ENCODE results near the gene CDKAL1. TPM values are rescaled to one million over a fixed set of nuclear protein-coding genes. Genes with fewer than 3 reads are reported as not detected.

CDKAL1 gene
- total and polyA plus RNA-seq, 2 donors (not counting 3 experiments of a cell fraction or from before 2014, with no cell fraction given) = 6.1 to 20.5 TPM

DNA sequence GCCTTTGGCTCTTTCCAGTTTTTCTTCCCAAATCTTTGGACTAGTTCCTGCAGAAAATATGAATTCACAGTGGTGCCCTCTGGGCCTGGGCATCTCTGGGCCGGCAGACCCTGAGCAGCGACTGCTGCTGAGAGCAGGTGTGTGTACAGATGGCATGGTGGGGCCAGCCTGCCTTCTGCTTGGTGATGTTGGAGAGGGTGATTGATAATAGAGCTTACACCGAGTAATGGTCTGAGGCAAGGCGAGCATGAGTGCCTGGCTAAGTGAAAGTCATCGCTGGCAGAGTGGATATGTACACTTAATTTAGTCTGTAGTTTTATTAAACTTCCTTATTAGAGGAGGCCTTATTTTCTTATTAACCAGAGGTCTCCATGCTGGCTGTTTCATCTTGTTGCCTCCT lies 156.9 kb downstream of the CDKAL1 start:
- Histone ChIP-seq H3K4me1 (ENCODE audit: control insufficient read depth, extremely low read depth, insufficient read depth, low read length) (no peaks in the 10 kb centered on the region), H3K4me3 (replicated peaks in 1 of 3; ENCODE audit: insufficient read depth in 1 of 3, low read depth in 1 of 3, low read length in 3 of 3) (no peak overlapping the region), H3K9me3 (replicated peaks; ENCODE audit: control insufficient read depth, insufficient read depth, low read length) (no peaks in the 10 kb centered on the region), H3K27ac (ENCODE audit: insufficient read depth, low read depth, low read length) (no peak overlapping the region), H3K36me3 (ENCODE audit: control insufficient read depth in 2 of 2, extremely low read depth in 1 of 2, insufficient read depth in 2 of 2, low read length in 2 of 2) (no peaks in the 10 kb centered on the region), H3K9me1 (replicated peaks; ENCODE audit: control insufficient read depth, extremely low read depth, insufficient read depth, low read length) (no peaks in the 10 kb centered on the region), H3K4me2 (ENCODE audit: insufficient read depth, low read length) (no peak overlapping the region), H4K20me1 (replicated peaks; ENCODE audit: control insufficient read depth, extremely low read depth, insufficient read depth, low read length) (no peaks in the 10 kb centered on the region), H3K27me3 (ENCODE audit: control insufficient read depth in 2 of 2, insufficient read depth in 2 of 2, low read length in 2 of 2) (no peaks in the 10 kb centered on the region), H2AFZ (ENCODE audit: low read depth, low read length) (no peak overlapping the region), H3K79me2 (ENCODE audit: control insufficient read depth, insufficient read depth, low read length) (peaks cover 8% of the 10 kb centered on the region), H3K9ac (replicated peaks; ENCODE audit: extremely low read depth, insufficient read depth, low read length) (no peak overlapping the region)
- TF ChIP-seq MYC (IDR thresholded peaks at IDR 0.05; ENCODE audit: low read depth, low read length) (no peak), EZH2 (IDR thresholded peaks at IDR 0.05; ENCODE audit: borderline replicate concordance, low read depth, low read length, severe bottlenecking) (no peak), FOS (IDR thresholded peaks at IDR 0.05; ENCODE audit: borderline replicate concordance, insufficient read depth, low read length) (no peak), POLR2A (IDR thresholded peaks at IDR 0.05; ENCODE audit: low read depth, low read length) (no peak), GATA2 (IDR thresholded peaks at IDR 0.05; ENCODE audit: insufficient read depth, insufficient read length, low read depth, low read length) (no peak), JUN (IDR thresholded peaks at IDR 0.05; ENCODE audit: borderline replicate concordance, insufficient read depth, insufficient read length, low read depth) (no peak), POLR2AphosphoS5 (IDR thresholded peaks at IDR 0.05; ENCODE audit: insufficient read depth, low read depth, low read length) (no peak)
- TF ChIP-seq, protein P1, sequence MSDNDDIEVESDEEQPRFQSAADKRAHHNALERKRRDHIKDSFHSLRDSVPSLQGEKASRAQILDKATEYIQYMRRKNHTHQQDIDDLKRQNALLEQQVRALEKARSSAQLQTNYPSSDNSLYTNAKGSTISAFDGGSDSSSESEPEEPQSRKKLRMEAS (IDR thresholded peaks at IDR 0.05; ENCODE audit: insufficient read depth, insufficient read length) = no peak
- TF ChIP-seq, protein P2, sequence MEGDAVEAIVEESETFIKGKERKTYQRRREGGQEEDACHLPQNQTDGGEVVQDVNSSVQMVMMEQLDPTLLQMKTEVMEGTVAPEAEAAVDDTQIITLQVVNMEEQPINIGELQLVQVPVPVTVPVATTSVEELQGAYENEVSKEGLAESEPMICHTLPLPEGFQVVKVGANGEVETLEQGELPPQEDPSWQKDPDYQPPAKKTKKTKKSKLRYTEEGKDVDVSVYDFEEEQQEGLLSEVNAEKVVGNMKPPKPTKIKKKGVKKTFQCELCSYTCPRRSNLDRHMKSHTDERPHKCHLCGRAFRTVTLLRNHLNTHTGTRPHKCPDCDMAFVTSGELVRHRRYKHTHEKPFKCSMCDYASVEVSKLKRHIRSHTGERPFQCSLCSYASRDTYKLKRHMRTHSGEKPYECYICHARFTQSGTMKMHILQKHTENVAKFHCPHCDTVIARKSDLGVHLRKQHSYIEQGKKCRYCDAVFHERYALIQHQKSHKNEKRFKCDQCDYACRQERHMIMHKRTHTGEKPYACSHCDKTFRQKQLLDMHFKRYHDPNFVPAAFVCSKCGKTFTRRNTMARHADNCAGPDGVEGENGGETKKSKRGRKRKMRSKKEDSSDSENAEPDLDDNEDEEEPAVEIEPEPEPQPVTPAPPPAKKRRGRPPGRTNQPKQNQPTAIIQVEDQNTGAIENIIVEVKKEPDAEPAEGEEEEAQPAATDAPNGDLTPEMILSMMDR (IDR thresholded peaks at IDR 0.05; ENCODE audit: extremely low read depth in 1 of 2, insufficient read depth in 1 of 2, low read depth in 1 of 2, low read length in 2 of 2) = no peak
- ChIA-PET CTCF (no interaction called here), POLR2A (no interaction called here)
- intact Hi-C loops (cut with micrococcal nuclease) (no loop called here), dilution Hi-C loops (cut with MboI; ENCODE audit: extremely low pct_ligation_motif_present, low sequenced_read_pairs) (no loop called here)
- FAIRE-seq (no peak), DNase-seq (ENCODE audit: low read depth, low spot score) (no peak)
- no TSS peak for BruUV-seq (replicated peaks)
